K562 (cell line): ENCODE measurements around the gene TLR2. TPM values are rescaled to one million over a fixed set of nuclear protein-coding genes. Genes with fewer than 3 reads are reported as not detected.
A peak's percentile ranks its signal among the peaks of the same experiment; 100 is the strongest.

Source experiments
- ATAC-seq: fragments of 200-7000 bp; cut with Tn5 transposase; 3 replicates; pipeline ENCODE4 v1.9.1; 2020; ENCODE audit warnings: moderate library complexity
- BruUV-seq: library from RNA; stranded (reverse); fragments of 400-500 nt; replicated peaks from 2 replicates; lab custom pipeline; 2021; lab: Mats Ljungman, UMichigan
- CTCF ChIA-PET: fragments of 300-600 bp; formaldehyde crosslinking; extraction: SDS; loops from one replicate; lab custom pipeline; 2021; ENCODE audit warnings: low intra/inter-chr PET ratio; lab: Yijun Ruan, JAX
- POLR2A ChIA-PET: fragments of 300-600, 350-650 bp; sonication (Branson Sonifier 250); formaldehyde crosslinking; extraction: SDS; loops from one replicate; lab custom pipeline; 2021; ENCODE audit warnings: antibody characterized with exemption, inconsistent platforms; lab: Yijun Ruan, JAX
- DNase-seq, 4 experiments: peaks; one replicate each; pipeline versions ENCODE4 v3.0.0 to v3.0.0-alpha.2; 2011 to 2018; ENCODE audit warnings: low spot score in 3 of 4, mixed read lengths in 3 of 4; ENCODE audit errors: extremely low read depth in 1 of 4
- FAIRE-seq: peaks from 2 replicates; lab custom pipeline; 2011; peaks lifted over from hg19 to GRCh38; lab: Jason Lieb, UNC
- H2AFZ ChIP-seq: 2 replicates; pipeline ENCODE4 v1.6.0; 2011; ENCODE audit warnings: low read depth, low read length, control low read depth, inconsistent platforms
- H3K27ac ChIP-seq: fragments of 200-600 bp; 3 replicates; pipeline ENCODE4 v1.8.0; 2011; ENCODE audit warnings: low read depth, mild to moderate bottlenecking, control low read depth, inconsistent platforms, low read length, moderate library complexity, mixed read lengths; ENCODE audit errors: extremely low read depth
- H3K27me3 ChIP-seq, 2 experiments: fragments of 300-600 bp in 1 of 2; 2 replicates in 1 of 2; 3 replicates in 1 of 2; pipeline versions ENCODE4 v1.6.0 to v1.8.0; 2011; ENCODE audit warnings: inconsistent platforms in 2 of 2, low read length in 2 of 2, mild to moderate bottlenecking in 1 of 2, mixed read lengths in 1 of 2, moderate library complexity in 1 of 2; ENCODE audit not compliant: control insufficient read depth in 2 of 2, insufficient read depth in 2 of 2
- H3K36me3 ChIP-seq: fragments of 300-600 bp; 3 replicates; pipeline ENCODE4 v1.8.0; 2011; ENCODE audit warnings: mild to moderate bottlenecking, low read length, inconsistent platforms; ENCODE audit not compliant: control insufficient read depth, insufficient read depth
- H3K4me1 ChIP-seq, 2 experiments: fragments of 200-600 bp in 1 of 2; replicated peaks in 1 of 2; 2 replicates in 1 of 2; 3 replicates in 1 of 2; pipeline versions ENCODE4 v1.5.1 to v1.8.0; 2011; ENCODE audit warnings: inconsistent platforms in 2 of 2, low read length in 2 of 2, mild to moderate bottlenecking in 1 of 2, mixed read lengths in 1 of 2, moderate library complexity in 1 of 2; ENCODE audit not compliant: control insufficient read depth in 2 of 2, insufficient read depth in 2 of 2
- H3K4me2 ChIP-seq: 2 replicates; pipeline ENCODE4 v1.6.1; 2011; ENCODE audit warnings: low read length, control low read depth, inconsistent platforms, mixed read lengths; ENCODE audit not compliant: insufficient read depth
- H3K4me3 ChIP-seq: fragments of 200-600 bp; sonication (generic), shearing (Covaris generic); 2 replicates; pipeline ENCODE4 v1.5.1; 2016; ENCODE audit warnings: control low read depth, inconsistent platforms
- H3K79me2 ChIP-seq: fragments of 200-600 bp; 3 replicates; pipeline ENCODE4 v1.8.0; 2011; ENCODE audit warnings: low read length, inconsistent platforms; ENCODE audit not compliant: control insufficient read depth, insufficient read depth
- H3K9ac ChIP-seq, 2 experiments: 2 replicates each; pipeline versions ENCODE4 v1.6.0 to v1.6.1; 2011; ENCODE audit warnings: low read depth in 2 of 2, low read length in 2 of 2, control low read depth in 1 of 2, inconsistent platforms in 1 of 2, mild to moderate bottlenecking in 1 of 2, mixed read lengths in 1 of 2; ENCODE audit not compliant: insufficient read depth in 1 of 2
- H3K9me1 ChIP-seq: one replicate; pipeline ENCODE4 v1.6.0; 2011; ENCODE audit warnings: inconsistent platforms, mild to moderate bottlenecking, low read length, moderate library complexity; ENCODE audit not compliant: control insufficient read depth, insufficient read depth
- H3K9me3 ChIP-seq: replicated peaks from 2 replicates; pipeline ENCODE4 v1.5.1; 2011; ENCODE audit warnings: low read depth, low read length, inconsistent platforms; ENCODE audit not compliant: control insufficient read depth, insufficient read depth
- H4K20me1 ChIP-seq: replicated peaks from 2 replicates; pipeline ENCODE4 v1.6.1; 2011; ENCODE audit warnings: low read length, inconsistent platforms, mixed read lengths; ENCODE audit not compliant: control insufficient read depth, insufficient read depth
- CEBPB ChIP-seq: fragments of 450-650 bp; IDR thresholded peaks from 2 replicates; pipeline ENCODE4 v1.6.1; 2016; ENCODE audit warnings: missing genetic modification characterization, missing compliant biosample characterization
- CEBPG ChIP-seq, 3 experiments: fragments of 200-800 bp in 1 of 3; sonication (Bioruptor generic) in 1 of 3; sonication (generic) in 1 of 3; formaldehyde crosslinking in 1 of 3; IDR thresholded peaks in 2 of 3; conservative IDR thresholded peaks in 1 of 3; 2 replicates each; pipeline versions ENCODE4 v1.6.1 to v1.8.0; 2016 to 2022; ENCODE audit warnings: missing compliant biosample characterization in 2 of 3, missing genetic modification characterization in 2 of 3, mild to moderate bottlenecking in 1 of 3, missing genetic modification reagents in 1 of 3
- MLLT1 ChIP-seq, 2 experiments: fragments of 450-650 bp; IDR thresholded peaks; 2 replicates each; pipeline ENCODE4 v1.6.1; 2016
- MTF1 ChIP-seq: fragments of 250-450 bp; sonication (Bioruptor Pico); IDR thresholded peaks from 2 replicates; pipeline ENCODE4 v1.9.0; 2021; ENCODE audit warnings: moderate library complexity, mild to moderate bottlenecking, inconsistent platforms, borderline replicate concordance
- ZNF77 ChIP-seq: fragments of 250-450 bp; sonication (Bioruptor Pico); IDR thresholded peaks from 2 replicates; pipeline ENCODE4 v1.5.0; 2020
- WGBS: fragments of 100-300 bp; shearing (Covaris generic); methylation state at CpG from one replicate; pipeline ENCODE4 v1.1.6; 2016; ENCODE audit warnings: low coverage, mixed read lengths; ENCODE audit not compliant: insufficient coverage; ENCODE audit errors: missing lambda C conversion rate; 5-methylcytosine and 5-hydroxymethylcytosine counted together
- in situ Hi-C: fragments of 300-500 bp; cut with MboI; formaldehyde crosslinking; loops from 4 replicates; pipeline ENCODE4 v1.15.0; 2018; ENCODE audit warnings: inconsistent platforms, mixed read lengths
- intact Hi-C: fragments of 100-400 bp; cut with micrococcal nuclease; formaldehyde crosslinking; loops from 2 replicates; pipeline ENCODE4 v1.14.2; 2022
- polyA plus RNA-seq, 8 experiments: library from polyadenylated mRNA; depleted of rRNA in 4 of 8; stranded (reverse) in 5 of 8; unstranded in 3 of 8; fragments of >200 nt; fragmentation: Nextera tagmentation in 2 of 8; fragmentation: Illumina TruSeq in 1 of 8; extraction: Ambion mirVana in 2 of 8; extraction: Trizol in 1 of 8; gene quantifications; 2 replicates each; pipeline versions ENCODE4 v1.2.1 to v1.2.3, GENCODE V29; 2011 to 2014; ENCODE audit warnings: inconsistent platforms in 1 of 8, missing spikeins in 1 of 8
- total RNA-seq, 7 experiments: library from RNA; depleted of rRNA in 6 of 7; stranded (reverse); fragments of >200 nt in 6 of 7; fragmentation: Illumina TruSeq in 2 of 7; extraction: Trizol in 2 of 7; gene quantifications; 2 replicates each; pipeline versions ENCODE4 v1.2.1 to v1.2.3, GENCODE V29; 2011 to 2021; ENCODE audit warnings: low replicate concordance in 1 of 7

TLR2 gene
- total and polyA plus RNA-seq, 9 of the 15 experiments (the other 6 are each of a cell fraction or from before 2014, with no cell fraction given): 0.09 to 0.11 TPM; not detected in 7

- no peak for TF ChIP-seq MLLT1 (IDR thresholded peaks at IDR 0.05)
- no peak for TF ChIP-seq MTF1 (CRISPR knock-in tag)
Measured at GRCh38 chr4:153655928-153656327, 28.2 kb upstream of the TLR2 start (continued).

- Histone ChIP-seq H3K4me2 (no peak overlapping the region), H3K79me2 (no peaks in the 10 kb centered on the region), H3K4me3 (no peak overlapping the region), H3K9me3 (no peaks in the 10 kb centered on the region), H3K27me3 (peaks cover 0 to 13% of the 10 kb centered on the region in 2 experiments; a peak in 2 of 5 replicates), H3K4me1 (no peaks in the 10 kb centered on the region), H3K36me3 (no peaks in the 10 kb centered on the region), H3K9me1 (peaks cover 6% of the 10 kb centered on the region), H3K9ac (no peak overlapping the region), H2AFZ (no peak overlapping the region), H4K20me1 (no peaks in the 10 kb centered on the region), H3K27ac (no peak overlapping the region)
- ATAC-seq: no peak
- peak; percentile 64 for TF ChIP-seq CEBPB (tag)
- TF ChIP-seq CEBPG (CRISPR knock-in tag; IDR thresholded peaks at IDR 0.05): no peak
- peak in 1 of 2 experiments; percentile 18; a peak in 1 of 4 replicates for TF ChIP-seq CEBPG (tag; conservative IDR thresholded peaks at IDR 0.05 in 1 of 2, IDR thresholded peaks at IDR 0.05 in 1 of 2)
- TF ChIP-seq ZNF77 (CRISPR knock-in tag): no peak
- ChIA-PET POLR2A (no interaction called here), CTCF (no interaction called here)
- 2% methylated on average over 6 of the region's 6 CpGs for WGBS
- no TSS peak for BruUV-seq
- no peak for FAIRE-seq
- in situ Hi-C loops: no loop called here
- DNase-seq: no peak
- intact Hi-C loops: no loop called here
Measured at GRCh38 chr4:153661215-153661822, 22.8 kb upstream of the TLR2 start.
